NCI-H2227 (cell line): Measurements from ENCODE around the gene EIF4G3.
"Not testable (repeated sequence)": the region's sequence is repeated elsewhere in the genome, so short reads cannot be mapped to it uniquely, and the experiment has no call there.

Experiments
- DNase-seq: peaks from one replicate; lab custom pipeline; 2025; ENCODE audit not compliant: unreplicated experiment; lab: John Stamatoyannopoulos, UW

Gene EIF4G3

DNA sequence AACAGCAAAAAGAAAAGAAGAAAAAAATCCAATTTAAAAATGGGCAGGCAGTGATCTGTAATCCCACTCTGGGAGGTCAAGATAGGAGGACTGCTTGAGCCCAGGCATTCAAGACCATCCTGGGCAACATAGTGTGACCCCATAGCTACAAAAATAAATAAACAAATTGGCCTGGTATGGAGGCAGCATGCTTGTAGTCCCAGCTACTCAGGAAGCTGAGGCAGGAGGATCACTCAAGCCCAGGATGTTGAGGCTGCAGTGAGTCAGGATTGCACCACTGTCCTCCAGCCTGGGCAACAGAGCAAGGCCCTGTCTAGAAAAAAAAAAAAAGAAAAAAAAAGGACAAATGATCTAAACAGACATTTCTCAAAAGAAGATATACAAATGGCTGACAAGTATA lies 99.6 kb downstream of the EIF4G3 start:
- no peak for DNase-seq

DNA sequence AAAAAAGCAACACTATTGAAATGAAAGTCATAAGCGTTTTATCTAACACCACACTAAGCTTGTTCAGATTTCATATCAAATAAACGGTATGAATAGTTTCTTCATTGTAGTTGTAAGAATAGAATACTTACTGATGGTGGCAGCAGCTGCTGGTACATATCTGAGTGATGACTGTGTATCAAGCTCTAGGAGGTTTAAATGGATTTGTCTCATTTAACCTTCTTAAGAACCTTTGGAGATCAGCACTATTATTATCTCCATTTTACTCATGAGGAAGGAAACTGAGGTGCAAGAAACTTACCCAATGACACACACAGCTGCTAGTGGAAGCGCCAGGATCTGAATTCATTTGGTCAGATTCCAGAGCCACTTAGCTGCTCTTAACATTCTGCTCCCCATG lies 104.0 kb downstream of the EIF4G3 start:
- DNase-seq, result no peak

GRCh38 chr1:21069549-21069948 lies 107.1 kb downstream of the EIF4G3 start:
- DNase-seq, result no peak

GRCh38 chr1:21068937-21069336 lies 107.8 kb downstream of the EIF4G3 start:
- DNase-seq, result no peak

DNA sequence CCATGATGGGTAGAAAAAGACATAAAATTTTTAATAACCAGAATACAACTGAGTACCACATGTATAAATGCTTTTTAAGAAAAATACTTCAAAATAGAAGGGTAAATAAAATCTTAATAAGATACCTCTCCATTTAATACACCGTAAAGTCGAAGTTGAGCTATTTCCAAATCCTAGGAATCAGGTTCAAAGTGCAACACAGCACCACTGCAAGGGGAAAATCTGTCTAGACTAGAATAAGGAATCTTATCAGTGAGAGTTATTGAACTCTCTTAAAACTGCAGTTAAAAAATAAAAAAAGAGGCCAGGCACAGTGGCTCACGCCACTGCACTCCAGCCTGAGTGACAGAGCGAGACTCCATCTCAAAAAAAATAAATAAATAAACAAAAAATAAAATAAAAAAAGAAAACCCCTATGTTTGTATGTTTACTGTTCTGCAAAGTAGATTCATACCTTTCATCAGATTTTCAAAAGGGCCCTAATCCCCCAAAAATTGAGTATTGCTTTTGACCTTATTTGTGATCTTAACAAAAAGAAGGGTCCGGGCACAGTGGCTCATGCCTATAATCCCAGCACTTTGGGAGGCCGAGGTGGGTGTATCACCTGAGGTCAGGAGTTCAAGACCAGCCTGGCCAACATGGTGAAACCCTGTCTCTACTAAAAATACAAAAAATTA lies 109.0 kb downstream of the EIF4G3 start:
- no peak for DNase-seq

GRCh38 chr1:21066356-21067012 lies 110.2 kb downstream of the EIF4G3 start:
- no peak for DNase-seq

DNA sequence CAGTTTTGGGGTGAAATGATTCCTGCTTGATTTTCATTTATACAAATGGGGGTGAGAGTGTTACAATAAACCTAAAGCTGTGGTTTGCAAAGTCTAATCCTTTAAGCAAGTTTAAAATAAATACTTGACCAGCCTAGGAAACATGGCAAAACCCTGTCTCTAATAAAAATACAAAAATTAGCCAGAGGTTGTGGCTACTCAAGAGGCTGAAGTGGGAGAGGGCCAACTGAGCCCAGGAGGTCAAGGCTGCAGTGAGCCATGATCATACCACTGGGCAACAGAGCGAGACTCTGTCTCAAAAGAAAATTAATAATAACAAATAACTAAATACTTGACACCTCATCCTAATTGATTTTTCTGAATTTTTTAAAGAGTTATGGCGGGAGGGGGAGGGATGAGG lies 110.8 kb downstream of the EIF4G3 start:
- DNase-seq, result no peak

DNA sequence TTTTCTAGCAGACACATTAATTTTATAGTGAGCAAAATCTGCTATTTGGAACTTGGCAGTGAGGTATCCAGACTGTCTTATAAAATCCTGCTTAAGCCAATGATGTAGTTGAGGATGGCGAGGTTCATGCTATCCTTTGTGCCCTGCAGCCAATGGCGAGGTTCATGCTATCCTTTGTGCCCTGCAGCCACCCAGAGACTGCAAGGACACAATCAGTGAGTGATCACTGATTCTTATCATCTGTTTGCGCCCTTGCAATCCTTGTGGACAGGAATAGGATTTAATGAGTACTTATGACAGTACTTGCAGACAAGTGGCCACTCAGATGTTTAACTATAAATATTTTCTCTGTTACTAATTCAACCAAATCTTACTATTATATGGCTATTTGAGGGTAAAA lies 112.6 kb downstream of the EIF4G3 start:
- DNase-seq, result peak; percentile 18

GRCh38 chr1:21060523-21060922 lies 116.2 kb downstream of the EIF4G3 start:
- DNase-seq, result no peak

DNA sequence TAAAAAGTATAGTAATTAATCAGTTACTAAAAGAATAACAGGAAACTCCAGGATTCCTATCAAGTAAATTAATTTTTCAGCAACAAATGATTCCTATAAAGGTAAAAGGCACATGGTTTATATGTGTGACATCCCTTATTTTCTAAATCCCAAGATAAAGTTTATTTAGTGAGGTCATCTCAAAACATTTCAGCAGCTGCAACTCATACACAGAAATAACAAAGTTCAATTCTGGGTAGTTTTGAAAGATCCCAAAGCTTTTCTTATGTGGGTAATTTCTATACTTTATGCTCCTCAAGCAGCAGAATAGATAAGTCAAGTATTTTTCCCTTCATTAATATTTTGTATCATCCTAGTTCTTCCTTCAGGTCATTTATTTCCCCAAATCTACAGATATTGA lies 117.7 kb downstream of the EIF4G3 start:
- no peak for DNase-seq

DNA sequence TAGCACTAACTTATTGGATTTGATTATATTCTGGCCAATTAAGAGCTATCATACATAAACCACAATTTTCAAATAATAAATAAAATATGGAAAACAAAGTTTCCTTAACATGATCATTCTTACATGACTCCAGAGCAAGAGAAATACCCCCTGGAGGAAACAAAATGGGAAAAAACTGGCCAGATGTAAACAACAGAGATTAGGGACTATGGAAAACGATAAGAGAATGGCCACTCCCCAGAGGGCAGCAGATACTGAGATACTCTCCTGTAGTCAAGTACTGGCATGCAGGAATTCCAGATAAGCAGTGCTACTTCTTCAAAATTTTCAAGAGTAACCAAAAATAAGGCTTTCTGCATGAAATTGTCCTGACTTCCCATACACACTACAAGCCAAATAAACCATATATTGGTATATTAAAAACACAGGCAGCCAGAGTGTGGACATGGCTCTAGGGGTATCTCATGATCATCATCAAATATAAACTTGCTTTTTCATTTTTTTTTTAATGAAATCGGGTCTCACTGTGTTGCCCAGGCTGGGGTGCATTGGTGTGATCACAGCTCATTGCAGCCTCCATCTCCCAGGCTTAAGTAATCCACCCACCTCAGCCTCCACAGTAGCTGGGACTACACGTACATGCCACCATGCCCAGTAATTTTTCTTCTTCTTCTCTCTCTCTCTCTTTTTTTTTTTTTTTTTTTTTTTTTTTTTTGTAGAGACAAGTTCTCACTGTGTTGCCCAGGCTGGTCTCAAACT lies 118.5 kb downstream of the EIF4G3 start:
- no peak for DNase-seq

- not testable (repeated sequence) for DNase-seq
These were observed 123.3 kb downstream of the EIF4G3 start for GRCh38 chr1:21053189-21053928.

DNA sequence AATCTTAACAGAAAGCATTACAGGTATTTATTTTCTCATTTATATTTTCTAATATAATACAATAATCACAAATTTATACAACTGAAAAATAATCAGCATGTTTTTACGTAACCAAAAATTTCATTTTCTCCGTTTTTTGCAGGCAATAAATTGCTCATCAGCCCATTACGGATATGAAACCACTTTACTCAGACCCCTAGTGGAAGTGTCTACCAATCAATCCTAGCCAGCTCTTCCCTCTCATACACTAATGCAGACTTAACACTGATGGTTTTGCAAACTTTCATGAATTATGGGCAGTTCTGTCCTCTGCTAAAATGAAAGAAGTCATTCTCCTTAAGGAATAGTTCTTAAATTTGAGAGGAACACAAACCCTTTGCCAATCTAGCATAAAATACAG lies 124.7 kb downstream of the EIF4G3 start:
- DNase-seq, result no peak

GRCh38 chr1:21051177-21051825 lies 125.4 kb downstream of the EIF4G3 start:
- no peak for DNase-seq

GRCh38 chr1:21050031-21050430 lies 126.7 kb downstream of the EIF4G3 start:
- DNase-seq, result no peak

GRCh38 chr1:21048462-21048861 lies 128.2 kb downstream of the EIF4G3 start:
- DNase-seq, result no peak

GRCh38 chr1:21046132-21046531 lies 130.6 kb downstream of the EIF4G3 start:
- no peak for DNase-seq

GRCh38 chr1:21045351-21045750 lies 131.3 kb downstream of the EIF4G3 start:
- DNase-seq, result no peak

GRCh38 chr1:21042929-21043605 lies 133.6 kb downstream of the EIF4G3 start:
- DNase-seq, result no peak

DNA sequence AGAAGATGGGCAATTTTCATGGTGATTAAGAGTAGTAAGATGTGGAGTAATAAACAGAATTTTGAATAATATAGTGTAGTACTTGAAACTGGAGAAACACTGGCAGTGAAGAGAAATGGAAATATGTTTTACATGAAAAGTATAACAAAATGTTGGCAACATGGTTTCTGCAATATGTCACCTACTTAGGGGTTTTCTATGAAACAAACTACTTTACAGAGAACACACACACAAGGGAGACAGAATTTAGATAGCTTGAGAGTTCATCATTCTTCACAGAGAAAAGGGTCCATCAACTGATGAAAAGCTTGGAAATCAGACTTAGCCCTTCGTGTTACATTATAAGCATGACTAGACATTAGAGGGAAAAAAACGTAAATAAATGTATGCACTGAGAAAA lies 135.2 kb downstream of the EIF4G3 start:
- no peak for DNase-seq
